ENCODE data around the gene MIGA2.

The MIGA2 gene

GRCh38 chr9:129081388-129081904, 45.0 kb downstream of the MIGA2 start:
- ChIA-PET POLR2A (interaction anchor here (0.8 to 2.4 kb wide), 13 partner anchors 9 to 263 kb away, joined by 3 to 23 read pairs (median 13); partner anchors contain the start of genes CRAT, ENDOG, MIGA2 and PTPA), CTCF (interaction anchor here (1.0 to 1.3 kb wide), 3 partner anchors 37 to 656 kb away, joined by 4 read pairs; no protein-coding TSS in a partner anchor)
- no peaks in the 10 kb centered on the region for H3K9me3 ChIP-seq (ENCODE audit: control insufficient read depth, insufficient read depth, low read depth, low read length)
- 0 out of 2 replicates have a peak, but pooled peaks have one; percentile 19 for TF ChIP-seq KLF7 (tag by site-specific recombination; IDR thresholded peaks at IDR 0.05; ENCODE audit: borderline replicate concordance)
- TF ChIP-seq KLF1 (tag by site-specific recombination; IDR thresholded peaks at IDR 0.05): peak; percentile 47
- TF ChIP-seq, protein P1, sequence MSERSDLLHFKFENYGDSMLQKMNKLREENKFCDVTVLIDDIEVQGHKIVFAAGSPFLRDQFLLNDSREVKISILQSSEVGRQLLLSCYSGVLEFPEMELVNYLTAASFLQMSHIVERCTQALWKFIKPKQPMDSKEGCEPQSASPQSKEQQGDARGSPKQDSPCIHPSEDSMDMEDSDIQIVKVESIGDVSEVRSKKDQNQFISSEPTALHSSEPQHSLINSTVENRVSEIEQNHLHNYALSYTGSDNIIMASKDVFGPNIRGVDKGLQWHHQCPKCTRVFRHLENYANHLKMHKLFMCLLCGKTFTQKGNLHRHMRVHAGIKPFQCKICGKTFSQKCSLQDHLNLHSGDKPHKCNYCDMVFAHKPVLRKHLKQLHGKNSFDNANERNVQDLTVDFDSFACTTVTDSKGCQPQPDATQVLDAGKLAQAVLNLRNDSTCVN (tag by site-specific recombination; optimal IDR thresholded peaks at IDR 0.05): peak; percentile 66
- peak; percentile 63 for TF ChIP-seq ZNF335 (tag by site-specific recombination; conservative IDR thresholded peaks at IDR 0.05)
- peak; percentile 13; the same call in 1 of the 2 replicates for TF ChIP-seq ZNF449 (tag by site-specific recombination; IDR thresholded peaks at IDR 0.05)
- TF ChIP-seq ZNF580 (tag by site-specific recombination; IDR thresholded peaks at IDR 0.05): 0 out of 2 replicates have a peak, but pooled peaks have one; percentile 42
- TF ChIP-seq ZFHX2 (tag by site-specific recombination; conservative IDR thresholded peaks at IDR 0.05): 0 out of 2 replicates have a peak, but pooled peaks have one; percentile 5
- peak; percentile 85 for TF ChIP-seq ZBTB8A (tag by site-specific recombination; IDR thresholded peaks at IDR 0.05)
- TF ChIP-seq TRIM28 (IDR thresholded peaks at IDR 0.05; ENCODE audit: borderline replicate concordance, low read length): no peak
- 0 out of 2 replicates have a peak, but pooled peaks have one; percentile 23 for TF ChIP-seq ZNF501 (tag by site-specific recombination; IDR thresholded peaks at IDR 0.05)
- no peak for TF ChIP-seq ZBTB1 (tag by site-specific recombination; IDR thresholded peaks at IDR 0.05)
- H3K4me1 ChIP-seq (ENCODE audit: control insufficient read depth, insufficient read depth, low read length): 0 out of 2 replicates have a peak, but pooled peaks cover 2% of the 10 kb centered on the region
- peaks cover 0 to 31% of the 10 kb centered on the region in 2 experiments; a peak in 1 of 3 replicates for H3K36me3 ChIP-seq (ENCODE audit: control insufficient read depth in 2 of 2, insufficient read depth in 1 of 2, low read length in 2 of 2)
- H3K27ac ChIP-seq (ENCODE audit: extremely low read depth, low read depth, low read length): peak overlapping the region; percentile 63; the same call in 1 of the 2 replicates
- peak overlapping the region; percentile 93 for H3K4me3 ChIP-seq (ENCODE audit: low read depth, low read length)

GRCh38 chr9:129084087-129084486, 47.7 kb downstream of the MIGA2 start:
- Histone ChIP-seq H3K4me3 (ENCODE audit: low read depth, low read length) (no peak overlapping the region), H3K9me3 (ENCODE audit: control insufficient read depth, insufficient read depth, low read depth, low read length) (no peaks in the 10 kb centered on the region), H3K27ac (ENCODE audit: extremely low read depth, low read depth, low read length) (0 out of 2 replicates have a peak overlapping the region, but pooled peaks have one; percentile 7), H3K36me3 (ENCODE audit: control insufficient read depth in 2 of 2, insufficient read depth in 1 of 2, low read length in 2 of 2) (peaks cover 0 to 50% of the 10 kb centered on the region in 2 experiments; a peak in 1 of 3 replicates), H3K4me1 (ENCODE audit: control insufficient read depth, insufficient read depth, low read length) (0 out of 2 replicates have a peak, but pooled peaks cover 2% of the 10 kb centered on the region)
- CTCF ChIA-PET: no interaction called here
- POLR2A ChIA-PET: interaction anchor here (1.0 kb wide), 1 partner anchor 13 kb away, joined by 3 read pairs; no protein-coding TSS in a partner anchor
- TF ChIP-seq ZFP41 (tag by site-specific recombination; IDR thresholded peaks at IDR 0.05; ENCODE audit: borderline replicate concordance) (no peak), YY1 (tag by site-specific recombination; IDR thresholded peaks at IDR 0.05) (no peak), ZNF132 (tag by site-specific recombination; IDR thresholded peaks at IDR 0.05; ENCODE audit: borderline replicate concordance) (no peak), ZNF555 (tag by site-specific recombination; conservative IDR thresholded peaks at IDR 0.05) (no peak), ZNF404 (tag by site-specific recombination; IDR thresholded peaks at IDR 0.05) (no peak), KLF1 (tag by site-specific recombination; IDR thresholded peaks at IDR 0.05) (no peak), BCL11A (tag by site-specific recombination; IDR thresholded peaks at IDR 0.05; ENCODE audit: low read depth) (no peak)

- POLR2A ChIA-PET: interaction anchor here (4.9 kb wide), 1 partner anchor 9 kb away, joined by 22 read pairs; the partner anchor contains the start of gene DOLPP1
- Histone ChIP-seq H3K4me1 (ENCODE audit: control insufficient read depth, insufficient read depth, low read length) (no peaks in the 10 kb centered on the region), H3K4me3 (ENCODE audit: low read depth, low read length) (no peak overlapping the region), H3K36me3 (ENCODE audit: control insufficient read depth in 2 of 2, insufficient read depth in 1 of 2, low read length in 2 of 2) (peaks cover 0 to 54% of the 10 kb centered on the region in 2 experiments; a peak in 2 of 3 replicates), H3K27ac (ENCODE audit: extremely low read depth, low read depth, low read length) (no peak overlapping the region), H3K9me3 (ENCODE audit: control insufficient read depth, insufficient read depth, low read depth, low read length) (no peaks in the 10 kb centered on the region)
- CTCF ChIA-PET: interaction anchor here (0.6 kb wide), 1 partner anchor 834 kb away, joined by 3 read pairs; no protein-coding TSS in a partner anchor
- TF ChIP-seq ZNF585B (tag by site-specific recombination; IDR thresholded peaks at IDR 0.05) (no peak), ZBTB20 (tag by site-specific recombination; IDR thresholded peaks at IDR 0.05) (no peak), ZNF132 (tag by site-specific recombination; IDR thresholded peaks at IDR 0.05; ENCODE audit: borderline replicate concordance) (no peak), ZNF48 (tag by site-specific recombination; IDR thresholded peaks at IDR 0.05) (no peak)
- TF ChIP-seq, protein P2, sequence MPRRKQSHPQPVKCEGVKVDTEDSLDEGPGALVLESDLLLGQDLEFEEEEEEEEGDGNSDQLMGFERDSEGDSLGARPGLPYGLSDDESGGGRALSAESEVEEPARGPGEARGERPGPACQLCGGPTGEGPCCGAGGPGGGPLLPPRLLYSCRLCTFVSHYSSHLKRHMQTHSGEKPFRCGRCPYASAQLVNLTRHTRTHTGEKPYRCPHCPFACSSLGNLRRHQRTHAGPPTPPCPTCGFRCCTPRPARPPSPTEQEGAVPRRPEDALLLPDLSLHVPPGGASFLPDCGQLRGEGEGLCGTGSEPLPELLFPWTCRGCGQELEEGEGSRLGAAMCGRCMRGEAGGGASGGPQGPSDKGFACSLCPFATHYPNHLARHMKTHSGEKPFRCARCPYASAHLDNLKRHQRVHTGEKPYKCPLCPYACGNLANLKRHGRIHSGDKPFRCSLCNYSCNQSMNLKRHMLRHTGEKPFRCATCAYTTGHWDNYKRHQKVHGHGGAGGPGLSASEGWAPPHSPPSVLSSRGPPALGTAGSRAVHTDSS (tag by site-specific recombination; IDR thresholded peaks at IDR 0.05): no peak
- TF ChIP-seq, protein P3, sequence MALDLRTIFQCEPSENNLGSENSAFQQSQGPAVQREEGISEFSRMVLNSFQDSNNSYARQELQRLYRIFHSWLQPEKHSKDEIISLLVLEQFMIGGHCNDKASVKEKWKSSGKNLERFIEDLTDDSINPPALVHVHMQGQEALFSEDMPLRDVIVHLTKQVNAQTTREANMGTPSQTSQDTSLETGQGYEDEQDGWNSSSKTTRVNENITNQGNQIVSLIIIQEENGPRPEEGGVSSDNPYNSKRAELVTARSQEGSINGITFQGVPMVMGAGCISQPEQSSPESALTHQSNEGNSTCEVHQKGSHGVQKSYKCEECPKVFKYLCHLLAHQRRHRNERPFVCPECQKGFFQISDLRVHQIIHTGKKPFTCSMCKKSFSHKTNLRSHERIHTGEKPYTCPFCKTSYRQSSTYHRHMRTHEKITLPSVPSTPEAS (tag by site-specific recombination; IDR thresholded peaks at IDR 0.05): no peak
- TF ChIP-seq, protein P4, sequence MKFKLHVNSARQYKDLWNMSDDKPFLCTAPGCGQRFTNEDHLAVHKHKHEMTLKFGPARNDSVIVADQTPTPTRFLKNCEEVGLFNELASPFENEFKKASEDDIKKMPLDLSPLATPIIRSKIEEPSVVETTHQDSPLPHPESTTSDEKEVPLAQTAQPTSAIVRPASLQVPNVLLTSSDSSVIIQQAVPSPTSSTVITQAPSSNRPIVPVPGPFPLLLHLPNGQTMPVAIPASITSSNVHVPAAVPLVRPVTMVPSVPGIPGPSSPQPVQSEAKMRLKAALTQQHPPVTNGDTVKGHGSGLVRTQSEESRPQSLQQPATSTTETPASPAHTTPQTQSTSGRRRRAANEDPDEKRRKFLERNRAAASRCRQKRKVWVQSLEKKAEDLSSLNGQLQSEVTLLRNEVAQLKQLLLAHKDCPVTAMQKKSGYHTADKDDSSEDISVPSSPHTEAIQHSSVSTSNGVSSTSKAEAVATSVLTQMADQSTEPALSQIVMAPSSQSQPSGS (tag by site-specific recombination; IDR thresholded peaks at IDR 0.05; ENCODE audit: low read depth): no peak
Observed at GRCh38 chr9:129089246-129089645, 52.8 kb downstream of the MIGA2 start.
